ENCODE results near the gene PRDM16.

The PRDM16 gene

DNA sequence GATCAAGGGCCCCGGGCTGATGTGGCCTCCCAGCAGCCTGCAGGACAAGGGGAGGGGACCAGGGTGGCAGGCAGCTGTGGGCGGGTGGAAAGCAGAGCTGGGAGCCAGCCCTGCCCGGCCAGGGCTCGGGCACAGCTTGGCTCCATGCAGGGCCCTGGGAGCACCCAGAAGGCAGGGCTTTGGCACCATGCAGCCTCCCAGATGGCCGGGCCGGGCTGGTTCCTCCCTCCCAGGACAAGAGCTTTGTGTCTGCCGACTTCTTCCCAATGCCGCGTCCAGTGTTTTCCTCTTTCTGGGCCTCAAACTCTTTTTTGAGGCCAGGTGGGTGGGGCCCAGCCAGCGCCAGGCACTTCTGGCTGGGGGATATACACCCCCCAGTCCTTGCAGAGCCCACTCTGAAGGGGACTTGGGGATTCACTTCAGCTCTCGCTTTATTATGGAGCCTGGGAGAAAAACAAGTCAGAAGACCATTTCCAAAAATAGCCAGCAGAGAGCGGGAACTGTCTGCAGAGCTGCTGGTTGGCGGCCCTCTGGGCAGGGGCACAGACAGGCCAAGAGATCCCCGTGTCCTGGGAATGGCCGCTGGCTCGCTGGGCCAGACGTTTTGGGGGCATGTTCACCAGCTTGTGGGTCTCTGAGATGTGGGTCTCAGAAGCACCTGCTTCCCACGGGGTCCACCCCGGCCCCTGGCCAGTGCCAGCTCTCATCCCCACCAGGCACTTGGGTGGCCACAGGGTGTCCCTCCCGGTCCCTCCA, 281.7 kb downstream of the PRDM16 start:
- TF ChIP-seq TOX (CRISPR knock-in tag; IDR thresholded peaks at IDR 0.05; ENCODE audit: borderline replicate concordance), result no peak
- TF ChIP-seq ZFP3 (CRISPR knock-in tag; IDR thresholded peaks at IDR 0.05), result no peak
- no peak for TF ChIP-seq CSDC2 (CRISPR knock-in tag; IDR thresholded peaks at IDR 0.05)
- no peak for TF ChIP-seq SNAI2 (CRISPR knock-in tag; IDR thresholded peaks at IDR 0.05)
- TF ChIP-seq PPARA (CRISPR knock-in tag; IDR thresholded peaks at IDR 0.05; ENCODE audit: borderline replicate concordance), result no peak
- no peak for TF ChIP-seq TCF4 (CRISPR knock-in tag; IDR thresholded peaks at IDR 0.05; ENCODE audit: borderline replicate concordance)
- TF ChIP-seq, protein P1, sequence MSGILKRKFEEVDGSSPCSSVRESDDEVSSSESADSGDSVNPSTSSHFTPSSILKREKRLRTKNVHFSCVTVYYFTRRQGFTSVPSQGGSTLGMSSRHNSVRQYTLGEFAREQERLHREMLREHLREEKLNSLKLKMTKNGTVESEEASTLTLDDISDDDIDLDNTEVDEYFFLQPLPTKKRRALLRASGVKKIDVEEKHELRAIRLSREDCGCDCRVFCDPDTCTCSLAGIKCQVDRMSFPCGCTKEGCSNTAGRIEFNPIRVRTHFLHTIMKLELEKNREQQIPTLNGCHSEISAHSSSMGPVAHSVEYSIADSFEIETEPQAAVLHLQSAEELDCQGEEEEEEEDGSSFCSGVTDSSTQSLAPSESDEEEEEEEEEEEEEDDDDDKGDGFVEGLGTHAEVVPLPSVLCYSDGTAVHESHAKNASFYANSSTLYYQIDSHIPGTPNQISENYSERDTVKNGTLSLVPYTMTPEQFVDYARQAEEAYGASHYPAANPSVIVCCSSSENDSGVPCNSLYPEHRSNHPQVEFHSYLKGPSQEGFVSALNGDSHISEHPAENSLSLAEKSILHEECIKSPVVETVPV (CRISPR knock-in tag; IDR thresholded peaks at IDR 0.05), result no peak
- TF ChIP-seq, protein P2, sequence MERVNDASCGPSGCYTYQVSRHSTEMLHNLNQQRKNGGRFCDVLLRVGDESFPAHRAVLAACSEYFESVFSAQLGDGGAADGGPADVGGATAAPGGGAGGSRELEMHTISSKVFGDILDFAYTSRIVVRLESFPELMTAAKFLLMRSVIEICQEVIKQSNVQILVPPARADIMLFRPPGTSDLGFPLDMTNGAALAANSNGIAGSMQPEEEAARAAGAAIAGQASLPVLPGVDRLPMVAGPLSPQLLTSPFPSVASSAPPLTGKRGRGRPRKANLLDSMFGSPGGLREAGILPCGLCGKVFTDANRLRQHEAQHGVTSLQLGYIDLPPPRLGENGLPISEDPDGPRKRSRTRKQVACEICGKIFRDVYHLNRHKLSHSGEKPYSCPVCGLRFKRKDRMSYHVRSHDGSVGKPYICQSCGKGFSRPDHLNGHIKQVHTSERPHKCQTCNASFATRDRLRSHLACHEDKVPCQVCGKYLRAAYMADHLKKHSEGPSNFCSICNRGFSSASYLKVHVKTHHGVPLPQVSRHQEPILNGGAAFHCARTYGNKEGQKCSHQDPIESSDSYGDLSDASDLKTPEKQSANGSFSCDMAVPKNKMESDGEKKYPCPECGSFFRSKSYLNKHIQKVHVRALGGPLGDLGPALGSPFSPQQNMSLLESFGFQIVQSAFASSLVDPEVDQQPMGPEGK (CRISPR knock-in tag; IDR thresholded peaks at IDR 0.05; ENCODE audit: borderline replicate concordance), result no peak
- TF ChIP-seq BACH2 (CRISPR knock-in tag; IDR thresholded peaks at IDR 0.05; ENCODE audit: borderline replicate concordance), result no peak
- TF ChIP-seq, protein P3, sequence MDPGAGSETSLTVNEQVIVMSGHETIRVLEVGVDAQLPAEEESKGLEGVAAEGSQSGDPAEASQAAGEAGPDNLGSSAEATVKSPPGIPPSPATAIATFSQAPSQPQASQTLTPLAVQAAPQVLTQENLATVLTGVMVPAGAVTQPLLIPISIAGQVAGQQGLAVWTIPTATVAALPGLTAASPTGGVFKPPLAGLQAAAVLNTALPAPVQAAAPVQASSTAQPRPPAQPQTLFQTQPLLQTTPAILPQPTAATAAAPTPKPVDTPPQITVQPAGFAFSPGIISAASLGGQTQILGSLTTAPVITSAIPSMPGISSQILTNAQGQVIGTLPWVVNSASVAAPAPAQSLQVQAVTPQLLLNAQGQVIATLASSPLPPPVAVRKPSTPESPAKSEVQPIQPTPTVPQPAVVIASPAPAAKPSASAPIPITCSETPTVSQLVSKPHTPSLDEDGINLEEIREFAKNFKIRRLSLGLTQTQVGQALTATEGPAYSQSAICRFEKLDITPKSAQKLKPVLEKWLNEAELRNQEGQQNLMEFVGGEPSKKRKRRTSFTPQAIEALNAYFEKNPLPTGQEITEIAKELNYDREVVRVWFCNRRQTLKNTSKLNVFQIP (CRISPR knock-in tag; IDR thresholded peaks at IDR 0.05; ENCODE audit: borderline replicate concordance, low read depth), result no peak
- TF ChIP-seq ZNF8 (CRISPR knock-in tag; IDR thresholded peaks at IDR 0.05), result no peak
- TF ChIP-seq ISL1 (CRISPR knock-in tag; IDR thresholded peaks at IDR 0.05), result no peak
- no peak for TF ChIP-seq GLIS3 (CRISPR knock-in tag; IDR thresholded peaks at IDR 0.05)
- TF ChIP-seq OSR1 (CRISPR knock-in tag; IDR thresholded peaks at IDR 0.05), result no peak
- no peak for TF ChIP-seq ARNTL (CRISPR knock-in tag; IDR thresholded peaks at IDR 0.05; ENCODE audit: borderline replicate concordance, low read depth)
- TF ChIP-seq ZNF70 (CRISPR knock-in tag; IDR thresholded peaks at IDR 0.05), result no peak
- TF ChIP-seq, protein P4, sequence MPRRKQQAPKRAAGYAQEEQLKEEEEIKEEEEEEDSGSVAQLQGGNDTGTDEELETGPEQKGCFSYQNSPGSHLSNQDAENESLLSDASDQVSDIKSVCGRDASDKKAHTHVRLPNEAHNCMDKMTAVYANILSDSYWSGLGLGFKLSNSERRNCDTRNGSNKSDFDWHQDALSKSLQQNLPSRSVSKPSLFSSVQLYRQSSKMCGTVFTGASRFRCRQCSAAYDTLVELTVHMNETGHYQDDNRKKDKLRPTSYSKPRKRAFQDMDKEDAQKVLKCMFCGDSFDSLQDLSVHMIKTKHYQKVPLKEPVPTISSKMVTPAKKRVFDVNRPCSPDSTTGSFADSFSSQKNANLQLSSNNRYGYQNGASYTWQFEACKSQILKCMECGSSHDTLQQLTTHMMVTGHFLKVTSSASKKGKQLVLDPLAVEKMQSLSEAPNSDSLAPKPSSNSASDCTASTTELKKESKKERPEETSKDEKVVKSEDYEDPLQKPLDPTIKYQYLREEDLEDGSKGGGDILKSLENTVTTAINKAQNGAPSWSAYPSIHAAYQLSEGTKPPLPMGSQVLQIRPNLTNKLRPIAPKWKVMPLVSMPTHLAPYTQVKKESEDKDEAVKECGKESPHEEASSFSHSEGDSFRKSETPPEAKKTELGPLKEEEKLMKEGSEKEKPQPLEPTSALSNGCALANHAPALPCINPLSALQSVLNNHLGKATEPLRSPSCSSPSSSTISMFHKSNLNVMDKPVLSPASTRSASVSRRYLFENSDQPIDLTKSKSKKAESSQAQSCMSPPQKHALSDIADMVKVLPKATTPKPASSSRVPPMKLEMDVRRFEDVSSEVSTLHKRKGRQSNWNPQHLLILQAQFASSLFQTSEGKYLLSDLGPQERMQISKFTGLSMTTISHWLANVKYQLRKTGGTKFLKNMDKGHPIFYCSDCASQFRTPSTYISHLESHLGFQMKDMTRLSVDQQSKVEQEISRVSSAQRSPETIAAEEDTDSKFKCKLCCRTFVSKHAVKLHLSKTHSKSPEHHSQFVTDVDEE (CRISPR knock-in tag; IDR thresholded peaks at IDR 0.05), result no peak
- no peak for TF ChIP-seq ZFP30 (CRISPR knock-in tag; IDR thresholded peaks at IDR 0.05)
- ATAC-seq, result peak; percentile 32; the same call in 1 of the 3 replicates

DNA sequence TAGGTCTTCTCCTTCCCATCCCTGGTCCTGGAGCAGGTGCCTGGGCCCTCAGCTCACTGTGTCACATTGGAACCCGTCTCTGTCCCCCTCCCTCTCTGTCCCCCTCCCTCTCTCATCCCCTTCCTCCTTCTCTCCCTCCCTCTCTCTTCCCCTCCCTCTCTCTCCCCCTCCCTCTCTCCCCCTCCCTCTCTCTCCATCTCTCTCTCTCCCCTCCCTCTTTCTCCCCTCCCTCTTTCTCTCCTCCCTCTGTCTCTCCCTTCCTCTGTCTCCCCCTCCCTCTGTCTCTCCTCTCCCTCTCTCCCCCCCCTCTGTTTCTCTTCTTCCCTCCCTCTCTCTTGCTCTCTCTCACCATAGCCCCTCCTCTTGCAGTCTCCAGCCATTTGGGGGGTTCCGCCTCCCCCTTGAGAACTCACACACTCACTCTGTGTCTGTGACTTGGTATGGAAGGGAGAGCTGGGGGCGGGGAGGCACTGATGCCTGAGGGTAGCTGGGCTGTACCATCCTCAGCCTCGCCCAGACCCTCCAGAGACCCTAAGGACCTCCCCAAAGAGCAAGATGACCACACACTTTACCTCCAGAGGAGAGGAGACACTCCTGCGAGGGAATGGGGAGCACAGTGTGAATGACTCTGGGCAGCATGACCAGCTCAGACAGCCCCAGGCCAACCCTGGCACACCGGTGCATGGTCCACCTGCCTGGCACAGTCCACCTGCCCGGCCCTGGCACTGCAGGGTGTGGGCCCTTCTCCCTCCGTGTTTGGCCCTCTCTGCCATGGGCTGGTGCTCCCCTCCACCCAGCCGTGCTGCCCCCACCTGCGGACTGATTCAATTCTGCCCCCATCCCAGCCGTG, 282.7 kb downstream of the PRDM16 start:
- no peak for ATAC-seq
- TF ChIP-seq ZNF8 (CRISPR knock-in tag; IDR thresholded peaks at IDR 0.05), result no peak
- TF ChIP-seq ARNTL (CRISPR knock-in tag; IDR thresholded peaks at IDR 0.05; ENCODE audit: borderline replicate concordance, low read depth), result no peak
- TF ChIP-seq TCF4 (CRISPR knock-in tag; IDR thresholded peaks at IDR 0.05; ENCODE audit: borderline replicate concordance), result no peak
- TF ChIP-seq BACH2 (CRISPR knock-in tag; IDR thresholded peaks at IDR 0.05; ENCODE audit: borderline replicate concordance), result no peak
- no peak for TF ChIP-seq GLIS3 (CRISPR knock-in tag; IDR thresholded peaks at IDR 0.05)
- TF ChIP-seq, protein P3 (CRISPR knock-in tag; IDR thresholded peaks at IDR 0.05; ENCODE audit: borderline replicate concordance, low read depth), result no peak
- TF ChIP-seq RARB (CRISPR knock-in tag; IDR thresholded peaks at IDR 0.05), result no peak
- no peak for TF ChIP-seq SNAI2 (CRISPR knock-in tag; IDR thresholded peaks at IDR 0.05)
- TF ChIP-seq ESRRG (CRISPR knock-in tag; IDR thresholded peaks at IDR 0.05), result no peak
